Motor neuron (in vitro differentiated cells): ENCODE measurements around the gene KATNB1. TPM values are rescaled to one million over a fixed set of nuclear protein-coding genes. Genes with fewer than 3 reads are reported as not detected.
"Not testable (repeated sequence)": the region's sequence is repeated elsewhere in the genome, so short reads cannot be mapped to it uniquely, and the experiment has no call there.

Experiments used
- ATAC-seq, 8 experiments: fragments of 200-7000 bp; cut with Tn5 transposase; replicated peaks in 6 of 8; 2 replicates each; pipeline ENCODE4 v1.8.0; 2021; ENCODE audit warnings: mild to moderate bottlenecking in 8 of 8, moderate library complexity in 8 of 8
- H3K27ac ChIP-seq, 2 donors: fragments of 250-450 bp; sonication (Bioruptor Pico); 2 replicates each; pipeline ENCODE4 v1.9.0; 2021; ENCODE audit warnings: antibody characterized with exemption in 2 of 2, mild to moderate bottlenecking in 2 of 2, moderate library complexity in 1 of 2
- H3K4me1 ChIP-seq, 2 donors: fragments of 250-450 bp; sonication (Bioruptor Pico); replicated peaks in 1 of 2; 2 replicates each; pipeline ENCODE4 v1.6.1; 2021; ENCODE audit warnings: antibody characterized with exemption in 2 of 2, mild to moderate bottlenecking in 2 of 2, moderate library complexity in 1 of 2
- H3K4me3 ChIP-seq, 5 donors: fragments of 250-450 bp; sonication (Bioruptor Pico); 2 replicates each; pipeline ENCODE4 v1.9.0; 2021; ENCODE audit warnings: antibody characterized with exemption in 5 of 5, mild to moderate bottlenecking in 5 of 5, moderate library complexity in 4 of 5
- whole genome bisulfite sequencing, 10 experiments: fragments of 450-650 bp; shearing (Covaris generic); methylation state at CpG; one replicate each; pipeline ENCODE4 v1.0.0; 2022; 5-methylcytosine and 5-hydroxymethylcytosine counted together
- in situ Hi-C, 9 experiments: fragments of 400-800 bp; cut with MboI; loops; one replicate each; pipeline ENCODE4 v1.15.0; 2021; ENCODE audit warnings: low sequenced_read_pairs in 9 of 9, low pct_unique_long_range_greater_than_20kb in 2 of 9; ENCODE audit not compliant: unreplicated experiment in 9 of 9
- total RNA-seq, 8 experiments: library from RNA; unstranded; fragments of 300-600 nt; gene quantifications; 2 replicates each; pipeline versions ENCODE4 v1.2.3 to v1.2.4, GENCODE V29; 2022

Gene KATNB1
- total RNA-seq, 8 experiments from 2014 or later = 20.7 to 41.0 (median 33.0) TPM

GRCh38 chr16:57787519-57787905 is 51.9 kb downstream of the KATNB1 start:
- H3K27ac ChIP-seq = no peak overlapping the region
- in situ Hi-C loops = loop anchor here in 3 of 9 experiments (25.0 kb wide), 2 partner anchors 200 to 225 kb away; partner anchors contain the start of genes USB1 (in 1 of the 3) and ZNF319 (in 1 of the 3)
- H3K4me3 ChIP-seq = no peak overlapping the region
- 20 to 100% (median 83%) methylated on average over 1 to 2 of the region's 8 CpGs; no CpG with 5 or more reads in 7 of the 10 experiments for WGBS, 10 experiments
- no peak for ATAC-seq
- H3K4me1 ChIP-seq = peaks cover 8 to 10% of the 10 kb centered on the region in 2 donors

GRCh38 chr16:57788252-57788841 is 52.8 kb downstream of the KATNB1 start:
- in situ Hi-C loops = loop anchor here in 3 of 9 experiments (25.0 kb wide), 2 partner anchors 199 to 224 kb away; partner anchors contain the start of genes USB1 (in 1 of the 3) and ZNF319 (in 1 of the 3)
- Histone ChIP-seq H3K4me3 (no peak overlapping the region), H3K27ac (no peak overlapping the region), H3K4me1 (peaks cover 8 to 10% of the 10 kb centered on the region in 2 donors)
- ATAC-seq = no peak
- whole genome bisulfite sequencing, 10 experiments = 0 to 92% (median 67%) methylated on average over 1 to 6 of the region's 17 CpGs; no CpG with 5 or more reads in 6 of the 10 experiments

- no peak for ATAC-seq
- Histone ChIP-seq H3K27ac (no peak overlapping the region), H3K4me3 (no peak overlapping the region), H3K4me1 (peaks cover 8 to 10% of the 10 kb centered on the region in 2 donors)
- in situ Hi-C loops = loop anchor here in 3 of 9 experiments (25.0 kb wide), 2 partner anchors 198 to 223 kb away; partner anchors contain the start of genes USB1 (in 1 of the 3) and ZNF319 (in 1 of the 3)
- 53 to 100% (median 73%) methylated on average over 1 to 8 of the region's 12 CpGs; no CpG with 5 or more reads in 6 of the 10 experiments for WGBS, 10 experiments
Observed at GRCh38 chr16:57788951-57789350, 53.4 kb downstream of the KATNB1 start.

DNA sequence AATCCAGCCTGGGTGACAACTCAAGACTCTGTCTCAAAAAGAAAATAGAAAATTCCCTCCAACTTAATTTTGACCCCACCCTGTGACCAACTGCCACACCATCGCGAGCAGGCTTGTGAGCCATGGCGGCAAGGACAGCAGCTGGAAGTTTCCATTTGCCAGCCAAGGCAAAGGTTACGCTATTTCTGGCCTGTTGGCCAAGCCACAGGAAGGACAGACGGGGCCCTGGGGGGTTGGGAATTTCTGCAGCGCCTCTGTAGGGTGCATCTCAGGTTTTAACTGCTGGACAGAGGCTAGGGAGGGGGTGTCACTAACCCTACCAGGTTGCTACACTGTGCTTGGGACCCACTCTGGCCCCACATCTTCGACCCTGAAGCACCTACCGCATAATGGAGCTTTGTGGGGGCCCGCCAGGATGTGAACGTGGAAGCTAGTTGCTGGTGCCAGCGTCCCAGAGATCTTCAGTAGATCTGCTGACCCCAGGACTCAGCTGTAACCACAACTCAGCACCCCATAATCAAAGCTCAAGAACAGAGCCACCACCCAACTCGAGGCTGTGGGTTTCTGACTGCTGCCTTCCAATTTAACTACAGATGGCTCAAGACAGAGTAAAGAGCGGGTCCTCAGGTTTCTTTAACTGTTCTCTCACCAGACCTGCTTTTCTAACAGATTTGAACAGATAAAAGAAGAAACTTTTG is 55.8 kb downstream of the KATNB1 start:
- H3K4me1 ChIP-seq = peaks cover 8 to 12% of the 10 kb centered on the region in 2 donors
- in situ Hi-C loops = loop anchor here in 3 of 9 experiments (25.0 kb wide), 2 partner anchors 196 to 221 kb away; partner anchors contain the start of genes USB1 (in 1 of the 3) and ZNF319 (in 1 of the 3)
- WGBS, 10 experiments = 40 to 100% (median 83%) methylated on average over 2 to 7 of the region's 13 CpGs; no CpG with 5 or more reads in 2 of the 10 experiments
- H3K27ac ChIP-seq = no peak overlapping the region
- ATAC-seq = no peak
- H3K4me3 ChIP-seq = no peak overlapping the region

GRCh38 chr16:57791893-57792461 is 56.4 kb downstream of the KATNB1 start:
- ATAC-seq = no peak
- 24 to 100% (median 72%) methylated on average over 1 to 7 of the region's 8 CpGs; no CpG with 5 or more reads in 2 of the 10 experiments for WGBS, 10 experiments
- in situ Hi-C loops = loop anchor here in 3 of 9 experiments (25.0 kb wide), 2 partner anchors 195 to 220 kb away; partner anchors contain the start of genes USB1 (in 1 of the 3) and ZNF319 (in 1 of the 3)
- Histone ChIP-seq H3K27ac (no peak overlapping the region), H3K4me3 (no peak overlapping the region), H3K4me1 (peaks cover 2 to 6% of the 10 kb centered on the region in 2 donors)

GRCh38 chr16:57794849-57795430 is 59.4 kb downstream of the KATNB1 start:
- peaks cover 0 to 22% of the 10 kb centered on the region in 2 donors for H3K4me1 ChIP-seq
- no peak for ATAC-seq
- no peak overlapping the region for H3K4me3 ChIP-seq
- in situ Hi-C loops = loop anchor here in 3 of 9 experiments (25.0 kb wide), 2 partner anchors 192 to 217 kb away; partner anchors contain the start of genes USB1 (in 1 of the 3) and ZNF319 (in 1 of the 3)
- no peak overlapping the region for H3K27ac ChIP-seq
- 94 to 100% (median 100%) methylated on average over 4 to 10 of the region's 18 CpGs; no CpG with 5 or more reads in 7 of the 10 experiments for WGBS, 10 experiments

- in situ Hi-C loops = loop anchor here in 3 of 9 experiments (25.0 kb wide), 2 partner anchors 192 to 217 kb away; partner anchors contain the start of genes USB1 (in 1 of the 3) and ZNF319 (in 1 of the 3)
- H3K4me1 ChIP-seq = peaks cover 0 to 22% of the 10 kb centered on the region in 2 donors
- WGBS, 10 experiments = 0 to 83% (median 63%) methylated on average over 2 to 8 of the region's 9 CpGs; no CpG with 5 or more reads in 5 of the 10 experiments
- H3K27ac ChIP-seq = no peak overlapping the region
- H3K4me3 ChIP-seq = no peak overlapping the region
- ATAC-seq = peak in 5 of 8 experiments; percentile 18 to 77 (median 48)
Observed at GRCh38 chr16:57795431-57795878, 59.9 kb downstream of the KATNB1 start.

GRCh38 chr16:57796014-57796413 is 60.4 kb downstream of the KATNB1 start:
- H3K4me1 ChIP-seq = peaks cover 3 to 28% of the 10 kb centered on the region in 2 donors
- in situ Hi-C loops = loop anchor here in 3 of 9 experiments (25.0 kb wide), 2 partner anchors 191 to 216 kb away; partner anchors contain the start of genes USB1 (in 1 of the 3) and ZNF319 (in 1 of the 3)
- not testable (repeated sequence) for H3K27ac ChIP-seq, H3K4me3 ChIP-seq, ATAC-seq
- WGBS, 10 experiments = 70 to 95% (median 86%) methylated on average over 1 to 3 of the region's 5 CpGs; no CpG with 5 or more reads in 3 of the 10 experiments

- no peak for ATAC-seq
- in situ Hi-C loops = loop anchor here in 3 of 9 experiments (25.0 kb wide), 2 partner anchors 190 to 215 kb away; partner anchors contain the start of genes USB1 (in 1 of the 3) and ZNF319 (in 1 of the 3)
- H3K27ac ChIP-seq = no peak overlapping the region
- H3K4me3 ChIP-seq = no peak overlapping the region
- 73 to 81% methylated on average over 3 to 8 of the region's 13 CpGs; no CpG with 5 or more reads in 8 of the 10 experiments for WGBS, 10 experiments
- peaks cover 11 to 35% of the 10 kb centered on the region in 2 donors for H3K4me1 ChIP-seq
Observed at GRCh38 chr16:57797216-57797525, 61.6 kb downstream of the KATNB1 start.

- peak overlapping the region in 2 of 5 donors; percentile 1 to 14 for H3K4me3 ChIP-seq
- H3K27ac ChIP-seq = peak overlapping the region in 1 of 2 donors; percentile 16
- in situ Hi-C loops = loop anchor here in 3 of 9 experiments (25.0 kb wide), 2 partner anchors 190 to 215 kb away; partner anchors contain the start of genes USB1 (in 1 of the 3) and ZNF319 (in 1 of the 3)
- ATAC-seq = peak in 5 of 8 experiments; percentile 32 to 58 (median 49)
- peaks cover 12 to 36% of the 10 kb centered on the region in 2 donors for H3K4me1 ChIP-seq
- WGBS, 10 experiments = 0 to 100% (median 21%) methylated on average over 1 to 10 of the region's 42 CpGs; no CpG with 5 or more reads in 5 of the 10 experiments
Observed at GRCh38 chr16:57797526-57798266, 62.1 kb downstream of the KATNB1 start.

DNA sequence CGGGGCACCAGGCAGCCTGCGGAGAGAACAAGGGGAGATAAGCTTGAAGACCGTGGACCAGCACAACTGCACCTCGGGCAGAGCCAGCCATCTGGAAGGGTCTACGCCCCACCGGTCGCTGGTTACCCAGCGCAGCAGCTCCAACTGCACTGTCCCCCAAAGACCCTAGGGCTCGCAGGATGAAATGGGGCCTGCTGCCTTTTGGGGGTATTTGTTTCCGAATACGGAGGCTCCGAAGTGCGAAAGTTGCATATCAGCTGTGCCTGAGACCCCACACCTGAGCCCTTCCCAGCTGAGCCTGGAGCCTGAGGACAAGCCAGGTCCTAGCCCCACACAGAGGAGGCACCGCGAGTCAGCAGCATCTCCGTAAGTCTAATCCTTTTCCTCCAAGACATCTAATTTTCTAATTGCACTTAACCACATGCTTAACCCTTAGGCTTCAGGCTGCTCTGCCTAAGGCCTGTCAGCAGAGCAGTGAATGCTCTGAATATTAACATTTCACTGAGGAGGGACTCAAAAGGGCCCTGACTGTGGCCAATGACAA is 62.8 kb downstream of the KATNB1 start:
- Histone ChIP-seq H3K4me1 (peaks cover 18 to 43% of the 10 kb centered on the region in 2 donors), H3K27ac (peak overlapping the region in 1 of 2 donors; percentile 16), H3K4me3 (peak overlapping the region in 1 of 5 donors; percentile 14)
- in situ Hi-C loops = loop anchor here in 3 of 9 experiments (25.0 kb wide), 2 partner anchors 189 to 214 kb away; partner anchors contain the start of genes USB1 (in 1 of the 3) and ZNF319 (in 1 of the 3)
- 50 to 100% (median 70%) methylated on average over 1 to 6 of the region's 16 CpGs; no CpG with 5 or more reads in 6 of the 10 experiments for WGBS, 10 experiments
- ATAC-seq = no peak
